ENCODE data around the gene CCDC178.

DNA sequence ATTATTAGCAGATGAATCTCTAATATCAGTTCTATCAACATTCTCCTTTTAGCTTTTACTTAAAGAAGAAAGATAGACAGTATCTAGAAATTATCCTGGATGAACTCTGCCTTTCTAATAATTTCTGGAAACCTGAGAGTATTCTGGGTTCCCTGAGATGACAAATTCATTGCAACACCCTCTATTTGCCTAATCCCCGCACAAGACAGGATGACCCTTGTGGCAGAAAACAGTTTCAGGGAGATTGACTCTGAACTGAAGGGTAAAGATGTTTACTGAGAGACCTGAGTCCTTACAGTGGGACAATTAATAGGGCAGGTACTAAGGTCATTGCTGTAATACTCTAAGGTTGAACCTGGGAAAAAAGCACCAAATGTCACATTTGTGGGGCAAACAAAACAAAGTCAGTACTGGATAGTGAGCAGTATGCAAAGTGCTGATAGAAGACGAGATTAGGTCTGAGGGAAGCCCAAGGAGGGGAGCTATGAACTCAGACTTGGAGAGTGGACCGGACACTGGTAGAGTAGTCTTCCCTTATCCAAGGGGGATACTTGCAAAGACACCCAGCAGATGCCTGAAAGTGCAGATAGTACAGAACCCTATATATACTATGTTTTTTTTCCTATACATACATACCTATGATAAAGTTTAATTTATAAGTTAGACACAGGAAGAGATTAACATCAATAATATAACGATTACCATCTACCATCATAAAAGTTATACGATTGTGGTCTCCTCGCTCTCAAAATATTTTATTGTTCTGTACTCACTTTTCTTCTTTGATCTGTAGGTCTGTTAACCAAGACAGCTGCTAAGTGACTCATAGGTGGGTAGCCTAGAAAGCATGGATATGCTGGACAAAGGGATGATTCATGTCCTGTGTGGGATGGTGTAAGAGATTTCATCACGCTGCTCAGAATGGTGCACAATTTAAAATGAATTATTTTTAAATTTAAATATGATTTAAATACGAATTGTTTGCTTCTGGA lies 519.4 kb downstream of the CCDC178 start:
- TF ChIP-seq, protein P1, sequence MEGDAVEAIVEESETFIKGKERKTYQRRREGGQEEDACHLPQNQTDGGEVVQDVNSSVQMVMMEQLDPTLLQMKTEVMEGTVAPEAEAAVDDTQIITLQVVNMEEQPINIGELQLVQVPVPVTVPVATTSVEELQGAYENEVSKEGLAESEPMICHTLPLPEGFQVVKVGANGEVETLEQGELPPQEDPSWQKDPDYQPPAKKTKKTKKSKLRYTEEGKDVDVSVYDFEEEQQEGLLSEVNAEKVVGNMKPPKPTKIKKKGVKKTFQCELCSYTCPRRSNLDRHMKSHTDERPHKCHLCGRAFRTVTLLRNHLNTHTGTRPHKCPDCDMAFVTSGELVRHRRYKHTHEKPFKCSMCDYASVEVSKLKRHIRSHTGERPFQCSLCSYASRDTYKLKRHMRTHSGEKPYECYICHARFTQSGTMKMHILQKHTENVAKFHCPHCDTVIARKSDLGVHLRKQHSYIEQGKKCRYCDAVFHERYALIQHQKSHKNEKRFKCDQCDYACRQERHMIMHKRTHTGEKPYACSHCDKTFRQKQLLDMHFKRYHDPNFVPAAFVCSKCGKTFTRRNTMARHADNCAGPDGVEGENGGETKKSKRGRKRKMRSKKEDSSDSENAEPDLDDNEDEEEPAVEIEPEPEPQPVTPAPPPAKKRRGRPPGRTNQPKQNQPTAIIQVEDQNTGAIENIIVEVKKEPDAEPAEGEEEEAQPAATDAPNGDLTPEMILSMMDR (IDR thresholded peaks at IDR 0.05) = no peak
- TF ChIP-seq POLR2A (IDR thresholded peaks at IDR 0.05) = no peak
